ENCODE measurements around the gene RUBCNL.

The RUBCNL gene

GRCh38 chr13:46295491-46296114 lies 91.4 kb downstream of the RUBCNL start:
- TF ChIP-seq, protein P1, sequence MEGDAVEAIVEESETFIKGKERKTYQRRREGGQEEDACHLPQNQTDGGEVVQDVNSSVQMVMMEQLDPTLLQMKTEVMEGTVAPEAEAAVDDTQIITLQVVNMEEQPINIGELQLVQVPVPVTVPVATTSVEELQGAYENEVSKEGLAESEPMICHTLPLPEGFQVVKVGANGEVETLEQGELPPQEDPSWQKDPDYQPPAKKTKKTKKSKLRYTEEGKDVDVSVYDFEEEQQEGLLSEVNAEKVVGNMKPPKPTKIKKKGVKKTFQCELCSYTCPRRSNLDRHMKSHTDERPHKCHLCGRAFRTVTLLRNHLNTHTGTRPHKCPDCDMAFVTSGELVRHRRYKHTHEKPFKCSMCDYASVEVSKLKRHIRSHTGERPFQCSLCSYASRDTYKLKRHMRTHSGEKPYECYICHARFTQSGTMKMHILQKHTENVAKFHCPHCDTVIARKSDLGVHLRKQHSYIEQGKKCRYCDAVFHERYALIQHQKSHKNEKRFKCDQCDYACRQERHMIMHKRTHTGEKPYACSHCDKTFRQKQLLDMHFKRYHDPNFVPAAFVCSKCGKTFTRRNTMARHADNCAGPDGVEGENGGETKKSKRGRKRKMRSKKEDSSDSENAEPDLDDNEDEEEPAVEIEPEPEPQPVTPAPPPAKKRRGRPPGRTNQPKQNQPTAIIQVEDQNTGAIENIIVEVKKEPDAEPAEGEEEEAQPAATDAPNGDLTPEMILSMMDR (IDR thresholded peaks at IDR 0.05; ENCODE audit: insufficient read depth, missing control alignments): no peak
- no peak for FAIRE-seq
- DNase-seq (ENCODE audit: insufficient read length, low spot score): no peak

- FAIRE-seq (no peak), DNase-seq (ENCODE audit: insufficient read length, low spot score) (no peak)
- TF ChIP-seq, protein P1 (IDR thresholded peaks at IDR 0.05; ENCODE audit: insufficient read depth, missing control alignments): no peak
These were observed 93.6 kb downstream of the RUBCNL start for GRCh38 chr13:46293436-46293835.

Measured in D721Med (cell line).